Middle frontal gyrus (tissue), 1 donor: ENCODE measurements around the gene KRTAP5-6.

Experiments
- DNase-seq: peaks from one replicate; pipeline ENCODE4 v3.0.0-alpha.2; 2015; ENCODE audit warnings: low spot score; ENCODE audit errors: extremely low spot score

KRTAP5-6 gene

DNA sequence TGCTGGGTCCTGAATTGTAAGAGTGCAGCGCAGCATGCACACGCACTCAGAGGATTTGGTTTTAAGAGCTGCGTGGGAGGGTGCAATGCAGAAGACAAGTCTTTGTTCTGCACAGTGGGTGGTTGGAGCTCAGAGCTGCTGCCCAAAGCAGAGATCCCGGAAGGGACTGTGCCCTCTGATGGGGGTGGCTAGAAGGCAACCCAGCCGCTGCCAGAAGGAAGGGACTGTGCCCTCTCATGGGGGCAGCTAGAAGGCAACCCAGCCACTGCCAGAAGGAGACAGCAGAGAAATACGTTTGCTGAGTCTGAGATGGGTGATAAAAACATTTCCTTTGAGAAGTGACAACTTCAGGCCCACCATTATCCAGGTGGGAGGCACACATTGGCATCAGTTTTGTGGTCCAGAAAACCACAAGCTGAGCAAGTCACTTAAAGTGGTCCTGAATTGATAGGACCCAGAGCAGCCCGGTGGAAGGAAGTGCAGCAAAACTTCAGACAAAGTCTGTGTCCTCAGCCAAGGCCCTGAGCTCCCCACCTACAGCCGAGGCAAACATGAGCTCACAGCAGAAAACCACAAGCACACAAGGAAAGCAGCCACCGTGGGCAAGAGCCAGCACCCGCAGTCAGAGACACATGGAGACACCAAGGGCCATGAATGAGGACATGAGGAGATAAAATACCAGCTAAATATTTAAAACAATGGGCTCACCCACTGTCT, 4.3 kb downstream of the KRTAP5-6 start:
- no peak for DNase-seq

DNA sequence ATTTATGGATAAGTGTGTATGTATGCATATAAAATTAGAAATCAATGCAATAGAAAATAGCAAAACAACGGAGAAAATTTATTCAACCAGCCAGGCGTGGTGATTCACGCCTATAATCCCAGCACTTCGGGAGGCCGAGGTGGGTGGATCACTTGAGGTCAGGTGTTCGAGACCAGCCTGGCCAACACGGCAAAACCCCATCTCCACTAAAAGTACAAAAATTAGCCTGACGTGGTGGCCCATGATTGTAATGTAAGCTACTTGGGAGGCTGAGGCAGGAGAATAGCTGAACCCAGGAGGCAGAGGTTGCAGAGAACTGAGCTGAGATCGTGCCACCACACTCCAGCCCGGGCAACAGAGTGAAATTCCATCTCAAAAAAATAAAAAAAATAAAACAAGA, 5.5 kb downstream of the KRTAP5-6 start:
- no peak for DNase-seq

DNA sequence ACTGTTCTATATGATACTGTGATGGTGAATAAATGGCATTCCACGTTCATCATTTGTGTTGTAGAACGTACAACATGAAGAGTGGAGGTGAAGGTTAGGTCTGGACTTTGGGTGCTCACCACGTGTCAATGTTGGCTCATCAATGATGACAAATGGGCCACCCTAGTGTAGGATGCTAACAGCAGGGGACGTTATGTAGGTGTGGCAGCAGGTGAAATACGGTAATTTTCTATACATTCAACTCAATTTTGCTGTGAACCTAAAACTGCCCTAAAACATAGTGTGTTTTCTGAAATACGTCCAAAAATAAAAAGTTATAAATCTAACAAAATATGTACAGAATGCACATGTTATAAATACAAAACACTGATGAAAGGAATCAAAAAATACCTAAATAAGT, 6.2 kb downstream of the KRTAP5-6 start:
- DNase-seq = no peak

DNA sequence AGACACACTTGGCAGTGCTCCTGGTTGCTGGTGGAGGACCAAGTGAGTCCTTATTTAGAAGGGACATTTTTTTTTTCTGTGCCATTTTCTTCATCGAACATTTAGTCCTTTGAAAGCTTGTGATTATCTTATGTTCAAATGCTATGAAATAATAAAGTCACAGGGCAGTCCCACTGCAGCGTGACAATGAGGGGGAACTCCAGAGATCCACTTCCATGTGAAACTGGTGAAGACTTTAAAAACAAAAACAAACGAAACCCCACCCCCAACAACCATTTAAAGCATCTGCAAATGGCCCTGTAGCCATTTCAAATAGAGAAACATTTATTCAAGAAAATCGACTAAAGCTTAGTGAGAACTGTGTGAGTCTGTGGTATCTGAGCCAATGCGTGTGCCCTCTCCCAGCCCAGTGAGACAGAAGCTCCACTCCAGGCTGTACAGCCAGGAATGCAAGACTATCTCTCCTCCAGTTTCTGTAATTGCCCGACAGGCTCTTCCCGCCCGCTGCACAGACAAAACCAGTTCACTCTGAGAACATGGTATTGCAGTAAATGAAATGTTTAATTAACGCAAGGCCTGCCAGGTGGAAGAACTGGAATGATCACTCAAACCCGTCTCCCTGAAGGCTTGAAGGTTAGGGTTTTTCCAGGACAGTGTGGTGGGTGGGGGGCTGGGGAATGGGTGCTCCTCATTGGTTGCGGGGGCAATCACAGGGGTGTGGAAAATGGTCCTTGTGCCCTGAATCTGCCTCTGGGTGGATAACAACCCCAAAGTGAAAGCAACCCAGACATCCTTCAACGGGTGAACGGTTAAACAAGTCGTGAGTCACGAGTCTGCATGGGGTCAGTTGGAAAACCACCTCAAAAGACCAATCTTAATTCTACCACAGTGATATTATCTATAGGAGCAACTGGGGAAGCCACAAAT, 8.4 kb downstream of the KRTAP5-6 start:
- DNase-seq = no peak

DNA sequence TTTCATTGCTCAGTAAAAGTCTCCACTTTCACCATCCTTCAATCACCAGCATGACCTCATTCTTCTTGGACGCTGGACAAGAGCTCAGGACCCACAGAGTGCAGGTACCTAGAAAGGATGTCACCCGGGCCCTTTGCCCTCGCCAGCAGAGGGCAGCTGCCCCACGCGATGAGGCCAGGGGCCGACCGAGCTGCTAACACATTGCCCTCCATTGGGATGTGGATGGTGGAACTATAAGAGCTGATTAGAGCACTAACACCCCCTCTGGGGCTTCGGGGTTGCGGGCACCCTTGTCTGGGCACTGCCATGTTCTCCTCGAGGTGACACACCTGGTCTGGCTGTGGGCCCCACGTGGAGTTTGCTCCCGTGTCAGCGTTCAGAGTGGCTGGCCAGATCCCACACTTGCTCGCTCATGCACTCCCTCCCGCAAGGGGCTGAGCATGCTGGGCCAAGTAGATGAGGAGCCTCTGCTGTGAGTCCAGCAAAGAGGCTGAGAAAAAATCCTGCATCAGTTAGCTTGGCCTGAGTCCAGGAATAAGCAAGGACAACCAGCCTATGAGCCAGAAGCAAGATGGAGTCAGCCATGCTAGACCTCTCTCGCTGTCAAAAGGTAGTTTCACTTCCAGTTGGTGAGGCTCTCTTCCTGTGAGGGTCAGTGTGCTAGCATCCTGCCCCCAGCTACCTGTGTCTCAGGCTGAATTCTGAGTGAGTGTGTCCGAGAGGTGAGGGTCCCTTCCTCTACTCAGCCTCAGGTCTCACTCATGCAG, 9.8 kb downstream of the KRTAP5-6 start:
- DNase-seq = no peak

DNA sequence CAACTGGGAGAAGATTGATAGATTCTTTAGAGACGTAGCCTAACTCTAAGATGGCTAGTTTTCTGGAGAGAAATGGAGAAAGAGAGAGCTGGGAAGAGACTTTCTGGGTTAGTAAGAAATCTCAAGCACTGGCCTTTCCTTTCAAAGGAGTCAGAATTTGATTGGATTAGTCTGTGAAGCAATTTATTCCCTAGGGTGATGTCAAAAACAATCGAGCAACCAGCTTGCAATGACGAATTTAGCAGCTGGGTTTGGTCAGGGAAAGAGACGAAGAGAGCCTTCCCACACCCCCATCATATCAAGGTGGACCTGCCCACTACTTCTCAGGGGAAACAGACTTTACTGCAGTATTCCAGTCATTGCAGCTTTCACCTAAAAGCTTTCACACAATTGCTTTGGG, 10.8 kb downstream of the KRTAP5-6 start:
- no peak for DNase-seq

DNA sequence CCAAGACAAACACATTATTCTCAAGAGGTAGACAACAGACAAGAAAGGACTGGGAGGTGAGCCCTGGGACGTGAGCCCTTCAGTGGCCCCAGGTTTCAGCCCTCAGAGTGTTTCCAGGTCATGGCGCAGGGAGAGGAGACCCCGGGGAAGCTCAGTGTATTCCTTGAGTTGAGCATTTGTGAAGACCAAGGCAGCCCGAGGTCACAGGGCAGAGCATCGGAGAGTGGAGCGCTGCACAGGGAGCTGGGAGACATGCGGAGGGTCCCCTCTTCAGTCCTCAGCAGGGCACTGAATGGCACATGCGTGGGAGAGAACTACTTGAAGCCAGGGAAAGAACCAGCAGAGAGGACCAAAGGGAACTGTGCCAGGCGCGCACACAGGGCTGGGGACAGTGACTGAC, 11.7 kb downstream of the KRTAP5-6 start:
- DNase-seq = no peak

DNA sequence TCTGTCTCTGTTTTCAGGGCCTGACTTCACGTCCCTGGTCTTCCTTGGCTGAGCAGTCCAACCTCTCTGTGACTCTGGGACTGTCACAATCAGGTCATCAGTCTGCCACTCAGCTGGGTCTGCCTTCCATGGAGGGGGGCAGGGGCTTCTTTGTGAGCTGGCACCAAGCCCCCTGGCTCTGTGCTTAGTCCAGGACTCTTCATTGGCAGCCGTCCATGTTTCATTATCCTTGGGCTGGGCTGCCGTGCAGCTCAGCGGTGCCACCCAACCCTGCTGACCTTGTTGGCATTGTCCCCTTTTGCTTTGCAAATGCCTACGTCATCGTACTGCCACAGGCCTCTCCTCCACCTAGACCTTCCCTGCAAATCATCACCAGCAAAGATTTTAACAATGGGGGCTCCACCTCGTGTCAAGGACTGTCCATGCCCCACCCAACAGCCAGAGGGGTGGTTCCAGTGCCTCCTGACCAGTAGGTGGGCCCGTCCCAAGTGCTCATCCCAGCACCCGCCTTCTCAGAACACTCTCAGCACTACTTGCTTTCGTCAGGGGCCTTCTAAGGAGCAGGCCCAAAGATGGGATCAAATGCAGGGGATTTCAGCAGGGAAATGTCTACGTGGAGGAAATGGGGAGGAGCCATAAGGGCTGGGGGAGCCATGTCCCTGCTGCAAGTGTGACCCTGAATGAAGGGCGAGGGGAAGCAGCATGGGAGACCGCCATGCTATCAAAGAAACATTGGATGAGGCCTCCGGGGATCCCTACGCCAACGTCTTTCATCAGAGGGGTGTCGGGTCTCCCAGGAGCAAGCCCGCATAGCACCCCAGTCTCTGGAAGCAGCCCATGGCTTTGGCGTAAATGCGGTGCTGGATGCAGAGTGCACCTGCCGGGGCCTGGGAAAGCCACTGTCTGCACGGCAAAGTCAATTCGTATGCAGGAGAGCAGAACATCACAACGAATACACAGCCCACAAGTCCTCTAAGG, 18.2 kb downstream of the KRTAP5-6 start:
- no peak for DNase-seq

DNA sequence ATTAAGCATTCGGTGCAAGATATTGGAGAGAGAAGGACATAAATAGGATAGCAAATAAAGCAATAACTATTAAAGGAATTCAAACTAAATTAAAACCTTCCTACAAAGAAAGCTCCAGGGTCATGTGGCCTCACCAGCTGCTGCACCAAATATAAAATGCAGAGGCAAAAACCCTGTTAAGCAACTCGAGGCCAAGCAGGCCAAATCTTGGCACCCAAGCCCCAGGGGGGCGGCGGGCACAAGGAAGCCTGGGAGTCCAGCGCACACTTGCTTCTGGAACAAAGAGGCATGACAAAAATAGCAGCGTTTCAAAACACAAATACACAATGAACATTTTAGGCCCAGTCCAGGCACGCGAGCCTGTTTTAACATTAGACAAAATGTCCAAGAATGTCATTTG, 20.8 kb downstream of the KRTAP5-6 start:
- no peak for DNase-seq

DNA sequence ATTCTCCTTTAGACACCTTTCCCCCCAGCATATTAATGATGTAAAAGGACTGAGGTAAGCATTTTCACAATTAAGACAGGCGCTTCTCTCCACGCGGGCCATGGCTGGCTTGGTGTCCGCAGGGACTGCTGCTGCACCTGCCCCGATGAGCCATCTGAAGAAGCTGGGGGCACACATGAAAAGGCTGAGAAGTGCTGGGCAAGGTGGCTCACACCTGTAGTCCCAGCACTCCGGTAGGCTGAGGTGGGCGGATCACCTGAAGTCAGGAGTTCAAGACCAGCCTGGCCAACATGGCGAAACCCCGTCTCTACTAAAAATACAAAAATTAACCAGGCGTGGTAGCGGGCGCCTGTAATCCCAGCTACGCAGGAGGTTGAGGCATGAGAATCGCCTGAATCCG, 21.3 kb downstream of the KRTAP5-6 start:
- DNase-seq = no peak

DNA sequence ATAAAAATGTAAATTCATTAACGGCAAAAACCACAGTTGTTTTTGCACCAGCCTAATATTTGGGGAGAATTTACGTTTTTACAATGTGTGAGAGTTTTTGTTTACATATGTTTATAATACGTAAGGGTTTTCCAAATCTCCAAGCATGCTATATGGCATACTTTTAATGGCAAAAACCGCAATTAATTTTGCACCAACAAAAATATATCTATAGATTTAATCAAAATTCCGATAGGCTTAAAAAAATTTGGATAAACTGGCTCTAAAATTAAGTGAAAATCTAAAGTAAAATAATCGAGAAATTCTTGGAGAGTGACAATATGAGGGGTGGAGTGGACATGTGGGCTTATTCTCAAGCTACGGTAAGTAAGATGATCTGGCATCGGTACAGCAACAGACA, 22.8 kb downstream of the KRTAP5-6 start:
- DNase-seq = no peak

DNA sequence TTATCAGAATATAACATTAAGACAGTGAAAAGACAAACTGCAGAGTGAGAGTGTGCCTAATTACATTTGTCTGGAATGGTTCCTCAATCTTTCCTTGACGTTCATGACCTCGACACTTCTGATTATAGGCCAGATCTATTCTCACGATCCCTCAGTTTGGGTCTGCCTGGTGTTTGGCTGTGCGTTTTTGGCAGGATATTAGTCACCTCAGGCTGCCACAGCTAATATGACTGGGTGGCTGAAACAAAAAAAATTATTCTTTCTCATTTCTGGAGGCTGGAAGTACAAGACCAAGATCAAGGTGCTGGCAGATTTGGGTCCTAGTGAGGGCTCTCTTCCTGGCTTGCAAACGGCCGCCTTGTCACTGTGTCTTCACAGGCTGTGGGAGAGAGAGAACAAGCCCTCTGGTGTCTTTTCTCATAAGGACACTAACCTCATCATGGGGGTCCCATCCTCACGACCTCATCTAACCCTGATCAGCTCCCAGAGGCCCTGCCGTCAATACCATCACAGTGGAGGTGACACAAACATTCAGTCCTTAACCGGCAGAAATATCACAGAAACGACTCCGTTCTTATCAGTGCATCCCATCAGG, 30.2 kb downstream of the KRTAP5-6 start:
- DNase-seq = no peak

DNA sequence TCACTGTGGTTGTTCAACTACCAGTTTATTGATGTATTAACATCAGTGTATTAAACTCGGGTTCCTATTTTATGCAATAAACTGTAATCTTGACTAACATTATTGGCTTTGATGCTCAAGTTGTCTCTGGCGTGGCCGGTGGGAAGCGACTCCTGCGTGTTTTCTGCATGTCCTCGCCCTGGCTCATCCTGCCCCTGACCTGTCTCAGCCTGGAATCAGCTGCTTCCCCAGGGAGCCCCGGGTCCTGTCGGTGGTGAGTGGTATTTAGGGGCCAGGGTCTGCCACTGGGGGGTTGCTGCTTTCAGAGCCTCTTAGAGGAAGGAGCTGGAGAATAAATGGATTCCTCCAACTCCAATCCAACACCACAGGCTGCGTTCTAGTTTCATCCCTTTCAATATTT, 30.9 kb downstream of the KRTAP5-6 start:
- no peak for DNase-seq

DNA sequence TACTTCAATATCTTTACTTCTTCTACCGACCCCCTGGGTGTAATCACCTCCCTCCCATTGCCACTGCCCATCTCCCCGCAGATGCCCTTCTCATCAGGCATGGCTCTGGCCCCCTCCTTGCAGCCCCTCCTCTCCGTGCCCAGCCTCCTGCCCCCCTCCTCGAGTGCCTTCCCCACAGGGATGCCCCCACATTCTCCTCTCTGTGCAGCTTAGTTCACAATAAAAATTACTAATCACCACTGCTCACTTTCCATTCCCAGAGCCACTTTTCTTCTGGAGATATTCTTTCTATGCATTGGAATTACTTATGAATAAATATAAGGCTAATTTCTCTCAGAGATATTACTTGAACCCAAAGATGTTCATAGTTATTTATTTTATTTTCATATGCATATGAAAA, 31.3 kb downstream of the KRTAP5-6 start:
- no peak for DNase-seq

DNA sequence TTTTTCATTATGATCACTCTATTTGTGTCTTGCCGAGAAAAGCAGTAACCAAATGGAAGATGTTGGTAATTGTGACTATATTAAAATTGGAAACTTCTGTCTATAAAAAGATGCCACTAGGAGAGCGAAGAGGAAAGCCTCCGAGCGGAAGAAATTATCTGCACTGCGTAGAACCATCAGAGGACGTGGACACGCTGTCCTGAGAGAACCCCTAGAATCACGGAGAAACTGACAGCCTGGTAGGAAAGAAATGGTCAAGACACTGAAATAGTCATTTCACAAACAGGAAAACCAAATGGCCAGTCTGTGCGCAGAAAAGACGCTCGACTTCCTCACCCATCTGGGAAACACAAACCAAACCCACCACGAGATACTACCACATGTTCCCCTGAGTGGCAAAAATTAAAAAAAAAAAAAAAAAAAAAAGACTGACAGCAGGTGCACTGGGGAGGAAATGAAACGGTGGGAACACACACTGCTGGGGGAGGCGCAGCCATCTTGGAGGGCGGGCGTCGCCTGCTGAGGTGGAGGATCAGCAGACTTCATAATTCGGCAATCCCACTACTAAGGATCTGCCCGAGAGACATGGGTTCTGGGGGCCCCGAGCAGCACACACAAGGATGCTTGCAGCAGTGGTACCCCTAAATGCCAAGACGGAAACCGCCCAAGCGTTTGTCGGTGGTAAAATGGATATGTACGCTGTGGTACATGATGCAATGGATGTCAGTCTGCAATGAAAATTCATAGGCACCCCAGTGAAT, 32.1 kb downstream of the KRTAP5-6 start:
- DNase-seq = no peak

DNA sequence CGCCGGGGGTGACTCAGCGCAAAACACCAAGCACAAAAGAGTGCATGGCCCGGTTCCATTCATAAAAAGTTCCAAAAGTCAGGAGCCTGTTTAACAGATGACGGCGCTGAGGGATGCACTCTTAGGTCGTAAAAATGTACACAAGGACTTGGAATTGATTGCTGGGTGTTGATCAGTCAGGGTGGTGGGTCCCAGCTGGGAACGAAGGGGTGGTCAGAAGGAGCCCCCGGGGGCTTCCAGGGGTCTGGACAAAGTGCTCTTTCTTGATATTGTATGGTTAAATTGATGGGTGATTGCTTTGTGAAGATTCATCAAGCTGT, 32.7 kb downstream of the KRTAP5-6 start:
- no peak for DNase-seq

DNA sequence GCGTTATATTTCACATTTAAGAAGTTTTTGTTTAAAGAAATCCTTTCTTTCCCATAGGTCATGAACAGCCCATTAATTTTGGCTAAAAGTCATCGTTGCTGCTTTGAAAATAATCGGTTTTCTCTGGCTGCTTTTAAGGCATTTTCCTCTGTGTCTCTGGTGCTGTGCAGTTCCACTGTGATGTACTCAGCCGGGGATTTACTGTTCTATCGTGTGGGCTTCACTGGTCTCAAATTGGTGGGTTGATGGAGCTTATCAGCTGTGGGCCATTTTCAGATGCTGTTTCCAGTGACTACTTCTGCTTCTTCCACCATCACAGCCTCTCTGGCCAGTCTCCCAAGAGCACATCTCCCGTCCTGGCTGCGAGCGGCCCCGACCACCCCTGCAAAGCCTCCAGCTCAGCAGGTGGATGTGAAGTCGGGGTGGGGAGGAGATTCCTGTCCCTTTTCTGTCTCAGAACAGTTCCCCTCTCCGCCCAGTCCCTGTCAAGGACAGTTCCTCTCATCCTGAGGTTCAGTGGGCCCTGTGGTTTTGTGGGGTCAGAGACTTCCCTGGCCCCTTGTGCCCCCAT, 33.1 kb downstream of the KRTAP5-6 start:
- no peak for DNase-seq

DNA sequence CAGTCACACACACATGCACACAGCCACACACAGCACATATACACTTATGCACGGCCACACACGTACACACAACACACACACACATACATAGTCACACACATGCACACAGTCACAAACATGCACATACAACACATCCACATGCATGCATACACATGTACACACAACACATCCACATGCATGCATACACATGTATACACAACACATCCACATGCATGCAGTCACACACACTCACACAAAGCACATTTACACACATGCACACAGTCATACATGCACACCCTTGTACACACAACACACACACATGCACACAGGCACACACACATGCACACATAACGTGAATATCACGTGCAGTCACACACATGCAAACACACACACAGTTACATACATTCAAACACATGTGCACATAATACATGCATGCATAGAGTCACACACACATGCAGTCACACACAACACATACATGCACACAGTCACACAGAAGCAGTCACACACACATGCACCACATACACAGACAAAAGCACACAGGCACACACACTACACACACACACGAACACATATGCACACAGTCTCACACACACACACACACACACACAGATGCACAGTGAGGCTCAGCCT, 34.6 kb downstream of the KRTAP5-6 start:
- DNase-seq = no peak

DNA sequence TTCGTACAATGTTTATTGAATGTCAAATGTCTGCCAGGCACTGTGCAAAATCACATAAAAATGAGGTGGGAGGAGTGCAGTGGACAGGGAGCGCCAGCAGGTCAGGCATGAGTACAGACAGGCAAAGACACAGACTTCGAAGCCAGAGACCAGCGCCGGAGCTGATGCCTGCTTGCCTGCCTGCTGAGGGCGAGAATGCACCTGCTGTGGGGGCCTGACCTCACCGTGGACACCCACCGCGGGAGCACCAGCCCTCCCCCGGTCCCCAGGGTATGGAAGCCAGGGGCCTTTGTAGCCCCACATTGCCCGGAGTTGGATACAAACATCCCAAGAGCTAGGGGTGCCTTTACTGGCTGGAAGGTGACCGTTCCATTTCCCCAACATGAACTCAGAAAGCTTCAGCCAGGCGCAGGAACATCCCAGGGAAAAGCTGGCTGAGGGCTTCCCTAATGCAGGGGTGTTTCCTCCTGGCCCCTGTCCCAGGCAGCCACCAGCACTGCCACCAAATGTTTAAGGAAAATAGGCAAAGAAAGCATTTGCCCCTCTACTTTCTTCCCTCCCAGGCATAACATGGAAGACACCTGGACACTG, 35.5 kb downstream of the KRTAP5-6 start:
- no peak for DNase-seq
